IPS-NIHi11 (cell line): ENCODE data around the gene SERPINB1.
"Not testable (repeated sequence)": the region's sequence is repeated elsewhere in the genome, so short reads cannot be mapped to it uniquely, and the experiment has no call there.

Experiments
- DNase-seq: peaks from one replicate; pipeline ENCODE4 v3.0.0; 2012; ENCODE audit warnings: mixed read lengths, low spot score

Gene SERPINB1

DNA sequence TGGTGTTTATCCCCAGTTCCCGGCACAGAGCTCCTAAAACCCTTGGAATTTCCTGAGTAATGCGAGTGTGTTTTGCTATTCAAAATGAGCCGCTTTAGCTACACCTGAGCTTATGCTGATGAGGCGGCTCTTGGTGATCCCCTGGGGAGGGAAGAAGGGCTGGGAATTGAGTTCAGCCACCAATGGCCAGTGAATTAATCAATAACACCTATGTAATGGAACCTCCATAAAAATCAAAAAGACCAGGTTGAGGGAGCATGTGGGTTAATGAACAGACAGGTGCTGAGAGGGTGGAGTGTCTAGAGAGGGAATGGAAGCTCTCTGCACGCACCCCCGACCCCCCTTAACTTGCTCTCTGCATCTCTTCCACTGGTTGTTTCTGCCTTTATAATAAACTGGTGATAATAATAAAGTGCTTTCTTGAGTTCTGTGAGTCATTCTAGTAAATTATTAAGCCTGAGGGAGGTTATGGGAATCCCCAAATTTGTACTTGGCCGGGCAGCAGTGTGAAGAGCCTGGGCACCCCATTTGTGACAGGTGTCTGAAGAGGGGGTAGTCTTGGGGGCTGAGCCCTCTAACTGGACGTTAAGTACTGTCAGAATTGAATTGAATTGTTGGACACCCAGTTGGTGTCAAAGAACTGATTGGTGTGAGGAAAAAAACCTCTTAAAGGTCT is 24.6 kb upstream of the SERPINB1 start:
- no peak for DNase-seq

DNA sequence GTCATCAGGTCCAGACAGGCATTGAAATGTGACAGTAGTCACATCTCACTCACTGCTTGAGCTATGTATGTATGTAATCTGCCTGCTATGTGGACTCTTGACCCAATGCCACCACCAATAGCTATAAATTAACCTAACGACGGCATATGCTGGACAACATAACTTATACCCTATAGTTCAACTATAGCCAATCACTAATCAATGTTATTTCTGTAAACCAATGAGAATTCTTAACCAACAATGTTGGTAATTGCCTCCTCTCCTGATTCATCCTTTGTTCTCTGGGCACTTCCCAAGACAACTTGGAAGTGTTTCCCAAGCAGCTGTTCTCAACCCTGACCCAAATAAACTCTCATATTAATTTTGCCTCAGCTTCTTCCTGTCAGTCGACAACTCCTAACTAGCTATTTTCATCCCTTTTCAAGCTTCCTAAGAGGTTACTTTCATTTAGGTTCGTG is 24.1 kb upstream of the SERPINB1 start:
- no peak for DNase-seq

DNA sequence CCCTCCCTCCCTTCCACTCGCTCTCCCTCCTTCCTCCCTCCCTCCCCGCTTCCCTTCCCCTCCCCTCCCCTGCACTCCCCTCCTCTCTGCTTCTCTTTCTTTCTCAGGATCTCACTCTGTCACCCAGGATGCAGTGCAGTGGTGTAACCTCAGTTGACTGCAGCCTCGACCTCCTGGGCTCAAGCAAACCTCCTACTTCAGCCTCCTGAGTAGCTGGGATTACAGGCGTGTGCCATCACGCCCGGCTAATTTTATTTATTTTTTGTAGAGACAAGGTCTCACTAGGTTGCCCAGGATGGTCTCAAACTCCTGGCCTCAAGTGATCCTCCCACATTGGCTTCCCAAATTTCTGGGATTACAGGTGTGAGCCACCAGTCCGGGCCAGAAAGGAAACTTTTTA is 23.6 kb upstream of the SERPINB1 start:
- no peak for DNase-seq

DNA sequence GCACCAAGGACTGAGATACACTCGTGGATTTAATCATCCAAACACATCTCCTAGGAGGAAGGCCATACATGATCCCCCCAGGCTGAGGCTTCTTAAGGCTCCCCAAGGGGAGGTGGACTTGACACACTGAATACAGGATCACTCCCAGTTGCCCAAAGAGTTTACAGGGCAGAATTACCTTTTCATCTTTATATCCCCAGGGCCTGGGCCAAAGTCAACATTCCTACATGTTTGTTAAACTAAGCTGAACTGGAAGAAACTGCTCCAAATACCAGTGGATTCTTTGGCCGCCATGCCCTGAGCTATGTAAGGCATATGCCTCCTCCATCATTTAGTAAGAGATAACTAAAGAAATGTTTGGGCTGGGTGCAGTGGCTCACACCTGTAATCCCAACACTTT is 22.2 kb upstream of the SERPINB1 start:
- DNase-seq: no peak

DNA sequence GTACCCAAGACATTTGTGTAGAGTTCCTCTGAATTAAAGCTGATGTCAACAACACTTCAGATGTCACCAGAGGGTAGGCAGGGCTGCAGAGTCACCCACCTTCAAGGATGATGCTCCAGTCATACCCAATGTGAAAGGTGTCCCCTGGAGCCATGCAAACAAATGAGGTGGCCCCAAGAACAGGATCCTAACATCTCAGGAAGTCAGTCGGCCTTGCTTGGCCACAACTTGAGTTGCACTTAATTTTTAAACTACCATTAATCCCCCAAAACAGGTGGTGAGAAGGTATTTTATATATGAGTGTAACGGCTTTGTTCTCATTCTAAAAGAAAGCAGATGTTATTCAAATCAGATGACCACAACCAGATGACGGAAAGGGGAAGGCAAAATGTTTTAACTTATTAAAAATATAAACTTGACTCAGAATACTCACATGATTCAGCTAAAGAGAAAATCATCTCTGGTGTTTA is 21.1 kb upstream of the SERPINB1 start:
- DNase-seq: no peak

DNA sequence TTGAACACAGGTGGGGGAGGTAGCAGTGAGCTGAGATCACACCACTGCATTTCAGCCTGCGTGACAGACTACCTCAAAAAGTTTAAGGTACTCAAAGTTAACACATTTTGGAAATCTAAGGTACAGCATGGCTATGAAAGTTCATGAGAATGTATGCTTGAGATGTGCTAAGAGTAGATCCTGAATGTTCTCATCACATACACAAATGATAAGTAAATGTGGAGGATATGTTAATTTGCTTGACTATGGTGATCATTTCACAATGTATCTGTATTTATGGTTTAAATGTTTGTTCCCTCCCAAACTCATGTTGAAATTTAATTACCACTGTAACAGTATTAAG is 20.1 kb upstream of the SERPINB1 start:
- no peak for DNase-seq

DNA sequence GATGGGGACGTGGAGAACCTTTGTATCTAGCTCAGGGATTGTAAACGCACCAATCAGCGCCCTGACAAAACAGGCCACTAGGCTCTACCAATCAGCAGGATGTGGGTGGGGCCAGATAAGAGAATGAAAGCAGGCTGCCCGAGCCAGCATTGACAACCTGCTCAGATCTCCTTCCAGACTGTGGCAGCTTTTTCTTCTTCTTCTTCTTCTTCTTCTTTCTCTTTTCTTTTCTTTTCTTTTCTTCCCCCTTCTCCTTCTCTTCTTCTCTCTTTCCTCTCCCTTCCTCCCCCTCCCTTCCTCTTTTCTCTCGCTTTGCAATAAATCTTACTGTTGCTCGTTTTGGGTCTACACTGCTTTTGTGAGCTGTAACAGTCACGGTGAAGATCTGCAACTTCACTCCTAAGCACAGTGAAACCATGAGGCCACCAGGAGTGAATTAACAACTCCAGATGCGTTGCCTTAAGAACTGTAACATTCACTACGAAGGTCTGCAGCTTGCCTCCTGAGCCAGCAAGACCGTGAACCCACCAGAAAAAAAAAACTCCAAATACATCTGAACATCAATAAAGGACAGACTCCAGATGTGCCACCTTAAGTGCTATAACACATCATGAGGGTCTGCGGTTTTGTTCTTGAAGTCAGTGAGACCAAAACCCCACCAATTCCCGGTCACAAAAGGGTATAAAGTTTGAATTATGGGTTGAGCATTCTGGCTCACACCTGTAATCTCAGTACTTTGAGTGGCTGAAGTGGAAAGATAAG is 19.6 kb upstream of the SERPINB1 start:
- no peak for DNase-seq

DNA sequence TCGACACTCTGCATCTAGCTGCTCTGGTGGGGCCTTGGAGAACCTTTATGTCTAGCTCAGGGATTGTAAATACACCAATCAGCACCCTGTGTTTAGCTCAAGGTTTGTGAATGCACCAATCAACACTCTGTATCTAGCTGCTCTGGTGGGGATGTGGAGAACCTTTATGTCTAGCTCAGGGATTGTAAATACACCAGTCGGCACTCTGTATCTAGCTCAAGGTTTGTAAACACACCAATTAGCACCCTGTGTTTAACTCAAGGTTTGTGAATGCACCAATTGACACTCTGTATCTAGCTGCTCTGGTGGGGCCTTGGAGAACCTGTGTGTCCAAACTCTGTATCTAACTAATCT is 19.0 kb upstream of the SERPINB1 start:
- not testable (repeated sequence) for DNase-seq

DNA sequence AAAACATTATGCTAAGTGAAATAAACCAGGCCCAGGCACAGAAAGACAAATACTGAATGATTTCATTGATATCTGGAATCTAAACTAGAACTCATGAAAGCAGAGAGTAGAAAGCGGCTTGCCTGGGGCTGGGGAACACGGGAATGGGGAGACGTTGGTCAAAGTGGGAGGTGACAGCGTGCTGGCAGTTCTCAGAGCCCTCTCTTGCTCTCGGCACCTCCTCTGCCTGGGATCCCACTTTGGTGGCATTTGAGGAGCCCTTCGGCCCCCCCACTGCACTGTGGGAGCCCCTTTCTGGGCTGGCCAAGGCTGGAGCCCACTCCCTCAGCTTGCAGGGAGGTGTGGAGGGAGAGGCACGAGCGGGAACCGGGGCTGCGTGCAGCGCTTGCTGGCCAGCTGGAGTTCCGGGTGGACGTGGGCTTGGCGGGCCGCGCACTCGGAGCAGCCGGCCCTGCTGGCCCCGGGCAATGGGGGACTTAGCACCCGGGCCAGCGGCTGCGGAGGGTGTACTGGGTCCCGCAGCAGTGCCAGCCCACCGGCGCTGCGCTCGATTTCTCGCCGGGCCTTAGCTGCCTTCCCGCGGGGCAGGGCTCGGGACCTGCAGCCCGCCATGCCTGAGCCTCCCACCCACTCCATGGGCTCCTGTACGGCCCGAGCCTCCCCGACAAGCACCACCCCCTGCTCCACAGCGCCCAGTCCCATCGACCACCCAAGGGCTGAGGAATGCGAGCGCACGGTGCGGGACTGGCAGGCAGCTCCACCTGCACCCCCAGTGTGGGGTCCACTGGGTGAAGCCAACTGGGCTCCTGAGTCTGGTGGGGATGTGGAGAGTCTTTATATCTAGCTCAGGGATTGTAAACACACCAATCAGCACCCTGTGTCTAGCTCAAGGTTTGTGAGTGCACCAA is 18.4 kb upstream of the SERPINB1 start:
- DNase-seq: not testable (repeated sequence)

DNA sequence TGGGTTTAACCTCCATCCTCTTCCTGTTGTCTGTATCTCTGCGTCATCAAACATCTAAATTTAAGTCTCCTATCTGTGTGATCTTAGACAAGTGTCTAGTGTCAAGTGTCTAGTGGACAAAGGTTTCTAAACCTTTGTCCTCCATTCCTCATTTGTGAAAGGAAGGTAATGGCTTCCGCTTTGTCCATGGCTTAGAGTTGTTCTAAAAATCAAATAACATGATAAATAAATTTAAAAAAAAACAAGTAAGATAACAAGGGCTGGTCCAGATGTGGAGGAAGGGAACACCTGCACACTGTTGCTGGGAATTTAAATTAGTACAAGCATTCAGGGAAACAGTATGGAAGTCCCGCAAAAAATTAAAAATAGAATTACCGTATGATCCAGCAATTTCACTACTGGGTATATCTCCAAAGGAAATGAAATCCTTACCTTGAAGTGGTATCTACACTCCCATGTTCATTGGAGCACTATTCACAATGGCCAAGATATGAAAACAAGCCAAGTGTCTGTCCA is 17.6 kb upstream of the SERPINB1 start:
- no peak for DNase-seq

DNA sequence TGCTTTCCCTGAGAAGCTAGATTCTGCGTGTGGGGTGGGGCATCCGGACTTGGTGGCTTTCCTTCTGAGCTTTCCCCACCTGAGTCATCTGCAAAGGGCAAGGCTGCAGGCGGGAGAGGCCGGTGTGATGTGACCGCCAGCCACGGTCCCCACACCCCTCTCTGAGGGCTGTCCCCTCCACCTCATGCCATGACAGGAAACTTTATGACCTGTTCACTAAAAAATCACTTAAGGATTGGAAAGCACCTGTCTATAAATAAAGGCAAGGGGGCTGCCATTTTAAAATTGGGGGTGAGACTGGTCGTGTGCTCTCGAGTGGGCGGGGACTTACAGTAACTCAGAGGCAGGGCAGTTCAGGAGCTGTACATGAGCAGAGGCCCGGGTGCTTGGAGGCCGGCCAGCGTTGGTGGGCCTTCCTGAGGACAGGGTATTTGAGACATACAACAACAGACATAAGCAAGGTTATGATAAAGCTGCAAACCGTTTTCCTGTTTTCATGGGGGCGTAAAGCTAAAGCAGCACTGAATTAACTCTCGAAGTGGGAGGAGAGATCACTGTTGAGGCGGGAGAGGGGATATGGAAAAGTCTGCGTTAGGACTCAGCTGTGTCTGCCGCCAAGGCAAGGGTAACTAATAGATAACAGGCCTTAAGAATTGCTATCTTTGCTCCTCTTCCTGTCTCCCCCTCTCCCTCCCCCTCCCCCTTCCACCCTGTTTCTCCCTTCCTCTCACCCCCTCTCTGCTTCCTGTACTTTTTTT is 16.1 kb upstream of the SERPINB1 start:
- no peak for DNase-seq

DNA sequence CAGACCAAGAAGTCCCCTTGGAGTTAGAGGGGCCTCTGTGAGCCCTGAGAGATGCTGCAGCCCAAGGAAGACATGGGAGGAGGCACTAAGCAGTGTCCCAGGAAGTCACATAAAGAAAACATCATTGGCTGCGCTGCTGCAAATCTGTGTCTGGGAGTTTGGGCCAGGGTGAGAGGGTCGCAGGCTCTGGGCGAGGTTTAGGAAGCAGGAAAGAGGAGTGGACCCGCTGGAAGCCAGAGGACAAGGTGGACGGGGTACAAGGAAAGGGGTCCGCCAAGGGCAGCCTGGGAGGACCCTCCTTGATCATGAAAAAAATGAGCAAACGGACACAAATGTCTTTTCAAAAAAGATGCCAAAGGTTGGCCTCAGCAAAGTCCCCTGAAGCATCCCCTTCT is 15.5 kb upstream of the SERPINB1 start:
- DNase-seq: no peak

DNA sequence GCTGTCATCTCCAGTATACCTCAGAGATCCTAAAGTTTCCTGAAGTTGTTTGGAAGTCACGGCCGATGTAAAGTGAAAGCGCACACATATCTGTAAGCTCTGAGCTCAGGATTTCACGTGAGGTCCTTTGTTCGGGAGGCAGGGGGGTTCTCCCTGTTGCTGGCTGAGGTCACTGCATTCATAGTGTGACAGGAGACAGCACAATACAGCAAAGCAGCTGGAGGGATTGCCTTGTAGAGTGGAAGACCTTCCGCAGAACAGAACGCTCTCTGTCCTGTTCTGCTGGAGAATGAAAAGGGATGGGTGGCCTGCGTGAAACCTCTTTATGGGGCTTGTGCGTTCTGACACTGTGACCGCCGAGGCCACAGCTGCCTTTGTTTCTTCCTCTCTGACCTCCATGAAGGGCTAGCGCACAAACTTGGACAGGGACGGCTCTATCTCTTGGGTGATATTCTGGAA is 13.4 kb upstream of the SERPINB1 start:
- DNase-seq: no peak

DNA sequence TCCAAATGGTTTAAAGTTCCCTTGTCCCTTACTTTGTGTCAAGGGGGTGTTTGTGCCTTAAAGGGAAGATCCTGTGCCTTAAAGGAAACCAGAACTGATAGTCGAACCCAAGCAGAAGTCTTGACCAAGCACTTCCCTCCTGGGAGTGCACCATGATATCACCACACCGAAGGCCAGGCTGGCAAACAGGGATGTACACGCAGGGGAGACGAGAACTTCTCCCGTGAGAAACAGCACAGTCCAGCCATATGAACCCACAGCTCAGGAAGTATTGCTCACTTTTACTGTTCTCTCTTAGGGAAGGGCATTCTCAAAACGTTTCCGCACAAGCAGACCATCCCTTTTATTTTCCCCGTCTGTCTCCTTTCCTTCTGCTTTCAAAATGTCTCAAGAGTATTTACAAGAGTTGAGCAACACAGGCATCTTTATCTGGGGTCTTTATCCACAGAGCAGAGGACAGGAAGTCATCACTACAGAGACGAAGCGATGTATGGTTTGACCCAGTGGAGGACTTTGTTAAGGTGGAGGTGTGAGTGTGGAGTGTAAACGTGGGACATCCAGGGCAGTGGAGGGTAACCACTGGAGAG is 12.8 kb upstream of the SERPINB1 start:
- no peak for DNase-seq

DNA sequence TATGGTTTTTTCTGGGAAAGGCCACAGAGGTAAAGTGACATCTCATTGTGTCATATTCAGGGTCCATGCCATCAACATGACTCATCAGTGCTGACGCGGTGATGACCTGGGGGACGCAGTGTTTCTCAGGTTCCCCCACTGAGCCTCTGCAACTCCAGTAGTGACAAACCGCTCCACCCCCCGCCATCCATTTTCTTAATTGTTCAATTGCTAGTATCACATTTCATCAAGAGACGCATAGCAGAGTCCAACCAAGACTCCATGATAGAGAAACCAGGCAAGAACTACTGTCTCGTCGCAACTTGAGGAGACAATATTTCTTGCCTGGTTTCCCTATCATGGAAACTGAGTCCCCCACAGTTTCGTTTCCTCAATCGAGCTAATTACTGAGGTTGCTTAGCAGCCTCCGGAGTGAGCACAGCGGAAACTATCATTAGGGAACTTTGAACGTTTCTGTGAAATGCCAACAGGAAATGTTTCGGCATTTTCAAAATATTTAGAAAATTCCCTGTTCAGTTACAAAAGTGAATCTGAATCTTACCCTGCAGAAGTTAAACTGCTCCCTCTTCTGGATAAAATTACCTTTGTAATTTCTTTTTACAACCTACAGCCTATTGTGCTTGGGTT is 12.2 kb upstream of the SERPINB1 start:
- DNase-seq: peak; percentile 49

DNA sequence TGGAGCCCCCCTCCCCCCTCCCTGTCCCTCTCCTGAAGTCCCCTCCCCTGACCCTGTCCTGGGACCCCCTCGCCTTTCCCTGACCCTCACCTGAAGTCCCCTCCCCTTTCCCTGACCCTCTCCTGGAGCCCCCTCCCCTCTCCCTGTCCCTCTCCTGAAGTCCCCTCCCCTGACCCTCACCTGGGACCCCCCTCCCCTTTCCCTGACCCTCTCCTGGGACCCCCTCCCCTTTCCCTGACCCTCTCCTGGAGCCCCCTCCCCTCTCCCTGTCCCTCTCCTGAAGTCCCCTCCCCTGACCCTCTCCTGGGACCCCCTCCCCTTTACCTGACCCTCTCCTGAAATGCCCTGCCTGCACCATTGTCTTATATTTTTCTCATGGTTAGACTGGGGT is 11.7 kb upstream of the SERPINB1 start:
- DNase-seq: not testable (repeated sequence)

DNA sequence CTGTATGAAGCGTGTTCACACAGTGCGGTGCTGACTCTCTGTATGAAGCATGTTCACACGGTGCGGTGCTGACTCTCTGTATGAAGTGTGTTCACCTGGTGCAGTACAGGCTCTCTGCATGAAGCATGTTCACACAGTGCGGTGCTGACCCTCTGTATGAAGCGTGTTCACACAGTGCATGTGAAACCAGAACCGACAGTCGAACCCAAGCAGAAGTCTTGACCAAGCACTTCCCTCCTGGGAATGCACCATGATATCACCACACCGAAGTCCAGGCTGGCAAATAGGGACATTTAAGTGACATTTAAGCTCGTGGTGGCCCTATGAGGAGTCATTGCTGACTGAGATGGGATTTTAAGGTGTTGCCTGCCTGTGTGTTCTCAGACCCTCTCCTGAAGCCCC is 11.3 kb upstream of the SERPINB1 start:
- no peak for DNase-seq

DNA sequence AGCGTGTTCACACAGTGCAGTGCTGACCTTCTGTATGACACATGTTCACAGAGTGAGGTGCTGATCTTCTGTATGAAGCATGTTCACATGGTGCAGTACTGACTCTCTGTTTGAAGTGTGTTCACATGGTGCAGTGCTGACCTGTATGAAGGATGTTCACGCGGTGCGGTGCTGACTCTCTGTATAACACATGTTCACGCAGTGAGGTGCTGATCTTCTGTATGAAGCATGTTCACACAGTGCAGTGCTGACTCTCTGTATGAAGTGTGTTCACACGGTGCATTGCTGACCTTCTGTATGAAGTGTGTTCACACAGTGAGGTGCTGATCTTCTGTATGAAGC is 10.8 kb upstream of the SERPINB1 start:
- no peak for DNase-seq

DNA sequence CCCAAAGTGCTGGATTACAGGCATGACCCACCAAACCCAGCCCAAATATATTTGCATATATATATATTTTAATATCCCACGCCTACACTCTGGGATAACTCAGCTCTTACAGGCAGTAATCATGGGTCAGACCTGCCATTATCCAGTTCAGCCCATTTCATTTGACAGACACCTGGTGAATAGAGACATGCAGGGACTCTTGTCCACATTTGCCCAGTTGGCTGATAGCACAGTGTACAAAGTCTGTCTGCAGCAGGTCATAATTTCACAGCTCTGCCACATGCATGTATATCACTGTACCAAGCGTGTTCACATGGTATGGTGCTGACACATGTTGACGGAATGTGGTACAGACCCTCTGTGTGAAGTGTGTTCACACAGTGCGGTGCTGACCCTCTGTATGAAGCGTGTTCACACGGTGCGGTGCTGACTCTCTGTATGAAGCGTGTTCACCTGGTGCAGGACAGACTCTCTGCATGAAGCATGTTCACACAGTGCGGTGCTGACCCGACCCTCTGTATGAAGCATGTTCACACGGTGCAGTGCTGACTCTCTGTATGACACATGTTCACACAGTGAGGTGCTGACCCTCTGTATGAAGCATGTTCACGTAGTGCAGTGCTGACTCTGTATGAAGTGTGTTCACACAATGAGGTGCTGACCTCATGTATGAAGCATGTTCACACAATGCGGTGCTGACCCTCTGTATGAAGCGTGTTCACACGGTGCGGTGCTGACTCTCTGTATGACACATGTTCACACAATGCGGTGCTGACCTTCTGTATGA is 10.3 kb upstream of the SERPINB1 start:
- no peak for DNase-seq

DNA sequence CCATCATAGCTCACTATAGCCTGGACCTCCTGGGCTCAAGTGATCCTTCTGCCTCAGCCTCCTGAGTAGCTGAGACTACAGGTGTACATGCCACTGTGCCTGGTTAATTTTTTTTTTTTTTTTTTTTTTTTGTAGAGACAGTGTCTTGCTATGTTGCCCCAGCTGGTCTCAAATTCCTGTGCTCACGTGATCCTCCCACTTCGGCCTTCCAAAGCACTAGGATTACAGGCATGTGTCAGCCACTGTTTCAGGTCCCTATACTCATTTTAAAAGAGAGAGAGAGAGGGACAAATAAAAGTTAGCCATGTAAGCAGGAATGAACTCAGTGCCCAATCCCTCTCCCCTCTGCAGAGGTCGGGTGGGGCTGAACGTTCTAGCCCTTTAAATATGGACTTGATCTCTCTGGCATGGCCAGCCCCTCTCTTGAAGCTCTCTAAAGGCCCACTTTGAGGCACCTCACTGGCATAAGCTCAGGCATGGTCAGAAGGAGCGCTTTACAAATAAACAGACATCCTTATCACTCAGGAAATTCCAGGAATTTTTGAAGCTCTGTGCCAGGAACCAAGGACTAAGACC is 9.0 kb upstream of the SERPINB1 start:
- no peak for DNase-seq
